Lower lobe of right lung (tissue), 2 donors: ENCODE measurements around the gene MRS2. TPM values are rescaled to one million over a fixed set of nuclear protein-coding genes. Genes with fewer than 3 reads are reported as not detected.
A peak's percentile ranks its signal among the peaks of the same experiment; 100 is the strongest.
"Not testable (repeated sequence)": the region's sequence is repeated elsewhere in the genome, so short reads cannot be mapped to it uniquely, and the experiment has no call there.

Experiments
- ATAC-seq, 2 donors: fragments of 200-7000 bp; cut with Tn5 transposase; one replicate each; pipeline ENCODE4 v1.9.1; 2020 to 2022; ENCODE audit warnings: mild to moderate bottlenecking in 2 of 2, moderate library complexity in 2 of 2
- DNase-seq: peaks from one replicate; pipeline ENCODE4 v3.0.0-alpha.2; 2020
- H3K27ac ChIP-seq: fragments of 200-600 bp; one replicate; pipeline ENCODE4 v1.8.0; 2022
- H3K27me3 ChIP-seq: fragments of 200-600 bp; one replicate; pipeline ENCODE4 v1.8.0; 2022; ENCODE audit warnings: low read depth
- H3K36me3 ChIP-seq: fragments of 200-600 bp; one replicate; pipeline ENCODE4 v1.8.0; 2022; ENCODE audit warnings: mild to moderate bottlenecking
- H3K4me1 ChIP-seq: fragments of 200-600 bp; one replicate; pipeline ENCODE4 v1.8.0; 2022
- H3K4me3 ChIP-seq: fragments of 200-600 bp; one replicate; pipeline ENCODE4 v1.8.0; 2022; ENCODE audit warnings: mild to moderate bottlenecking
- H3K9me3 ChIP-seq: fragments of 200-600 bp; one replicate; pipeline ENCODE4 v1.8.0; 2022
- intact Hi-C: fragments of 100-400 bp; cut with DNase I; formaldehyde crosslinking; loops from one replicate; pipeline ENCODE4 v1.11.0; 2022
- total RNA-seq: library from RNA; stranded (reverse); fragmentation: NEBNext Ultra II Directional; extraction: Animal tissue kit (Norgen Biotek cat#: 25700); gene quantifications from one replicate; pipeline ENCODE4 v1.2.1, GENCODE V29; 2021
- TF ChIP-seq, protein P1 (sequence below): fragments of 200-600 bp; IDR thresholded peaks from one replicate; pipeline ENCODE4 v1.8.0; 2022; ENCODE audit warnings: antibody characterized with exemption, mild to moderate bottlenecking
- donor health status: DM: no; HTN: yes; CAD: no; lungs with severe emphysema.

The MRS2 gene
- total RNA-seq, 1 donor from 2014 or later = 20.5 TPM

- H3K9me3 ChIP-seq = no peaks in the 10 kb centered on the region
- peaks cover under 1% of the 10 kb centered on the region for H3K4me1 ChIP-seq
- ATAC-seq = no peak
- TF ChIP-seq, protein P1, sequence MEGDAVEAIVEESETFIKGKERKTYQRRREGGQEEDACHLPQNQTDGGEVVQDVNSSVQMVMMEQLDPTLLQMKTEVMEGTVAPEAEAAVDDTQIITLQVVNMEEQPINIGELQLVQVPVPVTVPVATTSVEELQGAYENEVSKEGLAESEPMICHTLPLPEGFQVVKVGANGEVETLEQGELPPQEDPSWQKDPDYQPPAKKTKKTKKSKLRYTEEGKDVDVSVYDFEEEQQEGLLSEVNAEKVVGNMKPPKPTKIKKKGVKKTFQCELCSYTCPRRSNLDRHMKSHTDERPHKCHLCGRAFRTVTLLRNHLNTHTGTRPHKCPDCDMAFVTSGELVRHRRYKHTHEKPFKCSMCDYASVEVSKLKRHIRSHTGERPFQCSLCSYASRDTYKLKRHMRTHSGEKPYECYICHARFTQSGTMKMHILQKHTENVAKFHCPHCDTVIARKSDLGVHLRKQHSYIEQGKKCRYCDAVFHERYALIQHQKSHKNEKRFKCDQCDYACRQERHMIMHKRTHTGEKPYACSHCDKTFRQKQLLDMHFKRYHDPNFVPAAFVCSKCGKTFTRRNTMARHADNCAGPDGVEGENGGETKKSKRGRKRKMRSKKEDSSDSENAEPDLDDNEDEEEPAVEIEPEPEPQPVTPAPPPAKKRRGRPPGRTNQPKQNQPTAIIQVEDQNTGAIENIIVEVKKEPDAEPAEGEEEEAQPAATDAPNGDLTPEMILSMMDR = no peak
- no peaks in the 10 kb centered on the region for H3K36me3 ChIP-seq
- no peak overlapping the region for H3K4me3 ChIP-seq
- H3K27ac ChIP-seq = no peak overlapping the region
- H3K27me3 ChIP-seq = peaks cover 3% of the 10 kb centered on the region
- intact Hi-C loops = loop anchor here (10.0 kb wide), 1 partner anchor 112 kb away; no protein-coding TSS in a partner anchor
- no peak for DNase-seq
These were observed 5.9 kb upstream of the MRS2 start for GRCh38 chr6:24396824-24397223.

DNA sequence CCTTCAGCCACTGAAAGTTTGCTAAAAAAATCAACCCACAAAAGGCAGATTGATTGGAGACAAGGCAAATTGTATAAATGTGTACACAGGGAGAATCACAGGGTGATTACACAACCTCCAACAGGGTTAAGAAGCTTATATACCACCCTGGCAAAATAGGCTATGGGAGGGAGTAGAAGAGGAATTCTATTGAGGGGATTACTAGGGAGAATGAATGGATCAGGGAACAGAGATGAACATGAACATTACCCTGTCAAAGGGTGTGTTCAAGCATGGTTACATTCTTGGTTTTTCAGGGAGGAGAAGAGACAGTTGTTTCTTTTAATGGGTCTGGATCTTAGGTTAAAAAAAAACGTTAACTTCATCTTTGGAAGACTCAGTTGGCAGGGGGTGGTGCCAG lies 5.1 kb upstream of the MRS2 start:
- Histone ChIP-seq H3K36me3 (no peaks in the 10 kb centered on the region), H3K4me1 (peaks cover 8% of the 10 kb centered on the region), H3K9me3 (no peaks in the 10 kb centered on the region), H3K4me3 (no peak overlapping the region), H3K27ac (no peak overlapping the region), H3K27me3 (peaks cover 3% of the 10 kb centered on the region)
- intact Hi-C loops = loop anchor here (10.0 kb wide), 1 partner anchor 113 kb away; no protein-coding TSS in a partner anchor
- ATAC-seq = no peak
- no peak for DNase-seq
- TF ChIP-seq, protein P1 = no peak

GRCh38 chr6:24400045-24401039 lies 2.4 kb upstream of the MRS2 start:
- DNase-seq, ATAC-seq, intact Hi-C loops, H3K9me3 ChIP-seq, H3K4me3 ChIP-seq, H3K27ac ChIP-seq, H3K36me3 ChIP-seq, H3K27me3 ChIP-seq: not testable (repeated sequence)
- peaks cover 28% of the 10 kb centered on the region for H3K4me1 ChIP-seq

DNA sequence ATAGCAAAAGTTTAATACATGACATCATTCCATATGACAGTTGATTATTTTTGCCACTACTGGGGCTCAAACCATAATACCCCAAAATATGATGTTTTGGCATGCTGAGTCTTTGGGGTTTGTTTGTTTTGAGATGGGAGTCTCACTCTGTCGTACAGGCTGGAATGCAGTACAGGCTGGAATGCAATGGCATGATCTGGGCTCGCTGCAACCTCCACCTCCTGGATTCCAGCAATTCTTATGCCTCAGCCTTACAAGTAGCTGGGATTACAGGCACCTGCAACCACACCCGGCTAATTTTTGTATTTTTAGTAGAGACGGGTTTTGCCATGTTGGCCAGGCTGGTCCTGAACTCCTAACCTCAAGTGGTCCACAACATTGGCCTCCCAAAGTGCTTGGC lies 1.3 kb upstream of the MRS2 start:
- H3K36me3 ChIP-seq = peaks cover 11% of the 10 kb centered on the region
- TF ChIP-seq, protein P1 = no peak
- H3K4me3 ChIP-seq = no peak overlapping the region
- DNase-seq (no peak), ATAC-seq (no peak)
- peaks cover 28% of the 10 kb centered on the region for H3K4me1 ChIP-seq
- intact Hi-C loops = no loop called here
- H3K27ac ChIP-seq = no peak overlapping the region
- H3K27me3 ChIP-seq = peaks cover 3% of the 10 kb centered on the region
- no peaks in the 10 kb centered on the region for H3K9me3 ChIP-seq

DNA sequence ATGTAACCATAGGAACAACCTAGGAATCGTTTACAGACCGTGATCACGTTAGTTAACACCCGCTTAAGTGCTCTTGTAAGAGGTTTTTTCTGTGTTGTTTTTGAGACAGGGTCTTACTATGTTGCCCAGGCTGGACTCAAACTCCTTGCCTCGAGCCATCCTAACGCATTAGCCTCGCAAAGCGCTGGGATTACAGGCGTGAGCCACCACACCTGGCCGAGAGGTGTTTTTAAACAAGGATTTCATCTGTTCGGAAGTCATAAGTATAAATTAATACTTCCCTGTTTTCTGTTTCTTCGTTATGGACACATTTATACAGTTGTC lies 727 bp downstream of the MRS2 start:
- Histone ChIP-seq H3K36me3 (peaks cover 29% of the 10 kb centered on the region), H3K4me3 (peak overlapping the region; percentile 99), H3K27me3 (no peaks in the 10 kb centered on the region), H3K27ac (peak overlapping the region; percentile 85), H3K4me1 (peaks cover 28% of the 10 kb centered on the region), H3K9me3 (no peaks in the 10 kb centered on the region)
- intact Hi-C loops = no loop called here
- no peak for DNase-seq
- TF ChIP-seq, protein P1 = no peak
- ATAC-seq = no peak

- intact Hi-C loops = no loop called here
- peaks cover 47% of the 10 kb centered on the region for H3K36me3 ChIP-seq
- DNase-seq (no peak), ATAC-seq (no peak)
- TF ChIP-seq, protein P1 = no peak
- H3K27me3 ChIP-seq = no peaks in the 10 kb centered on the region
- H3K27ac ChIP-seq = no peak overlapping the region
- no peaks in the 10 kb centered on the region for H3K9me3 ChIP-seq
- H3K4me3 ChIP-seq = no peak overlapping the region
- peaks cover 28% of the 10 kb centered on the region for H3K4me1 ChIP-seq
These were observed 2.5 kb downstream of the MRS2 start for GRCh38 chr6:24405262-24405661.
